ENCODE results near the gene MRC2. TPM values are rescaled to one million over a fixed set of nuclear protein-coding genes. Genes with fewer than 3 reads are reported as not detected.

The MRC2 gene
- total RNA-seq, 2 experiments from 2014 or later: 4.0 TPM

Other genes with a start within 250 kb of the MRC2 start
- gene EFCAB3, start 247.1 kb upstream of the MRC2 start, total RNA-seq: not detected
- 10 to 100 TPM; 18.0 to 18.4 TPM for gene METTL2A, start 203.8 kb upstream of the MRC2 start, total RNA-seq
- 10 to 100 TPM; 43.2 to 49.2 TPM for gene TLK2, start 148.8 kb upstream of the MRC2 start, total RNA-seq
- gene MARCHF10, start 180.6 kb downstream of the MRC2 start, total RNA-seq: not detected